GM18502 (cell line): ENCODE measurements around the gene ASXL1.
"Not testable (repeated sequence)": the region's sequence is repeated elsewhere in the genome, so short reads cannot be mapped to it uniquely, and the experiment has no call there.

Experiments
- ATAC-seq: cut with Tn5 transposase; IDR thresholded peaks from one replicate; pipeline ENCODE4 v1.9.1; 2021; ENCODE audit warnings: mild to moderate bottlenecking; ENCODE audit not compliant: unreplicated experiment, poor library complexity

Gene ASXL1

DNA sequence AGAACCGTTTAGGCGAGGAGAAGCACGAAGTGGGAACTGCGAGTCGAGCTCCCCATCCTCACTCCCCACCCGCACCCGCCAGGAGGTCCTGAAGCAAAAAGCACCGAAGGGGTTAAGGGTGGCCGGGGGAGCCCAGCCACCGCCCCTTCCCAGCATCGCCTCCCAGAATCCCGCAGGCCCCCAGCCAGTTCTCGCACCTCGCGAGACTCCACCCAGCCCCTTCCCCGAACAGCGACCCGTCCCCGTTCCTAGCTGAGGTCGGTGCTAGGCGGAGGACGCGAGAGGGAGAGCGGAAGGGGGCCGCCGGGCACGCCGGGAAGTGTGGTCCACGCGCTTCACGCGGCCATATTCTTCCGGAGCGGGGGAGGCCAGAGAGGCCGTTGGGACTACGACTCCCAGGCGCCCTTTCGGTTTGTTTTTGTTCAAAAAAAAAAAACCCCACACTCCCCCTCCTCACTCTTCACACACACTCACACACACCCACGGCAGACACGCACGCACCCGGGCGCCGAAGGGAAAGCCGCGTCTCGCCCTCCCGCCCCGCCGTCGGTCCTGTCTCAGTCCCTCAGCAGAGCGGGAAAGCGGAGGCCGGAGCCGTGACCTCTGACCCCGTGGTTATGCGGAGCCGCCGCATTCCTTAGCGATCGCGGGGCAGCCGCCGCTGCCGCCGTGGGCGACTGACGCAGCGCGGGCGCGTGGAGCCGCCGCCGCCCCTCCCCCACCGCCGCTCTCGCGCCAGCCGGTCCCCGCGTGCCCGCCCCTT lies at the start of gene ASXL1:
Gene ASXL1 (plus strand): TSS at position 463 of the 763 bp plus-strand sequence. CDS start 445 bp downstream, outside the sequence.
- peak; percentile 72 for ATAC-seq

- ATAC-seq = peak; percentile 57
Measured at GRCh38 chr20:32312718-32313424, 45.3 kb upstream of the ASXL1 start.

DNA sequence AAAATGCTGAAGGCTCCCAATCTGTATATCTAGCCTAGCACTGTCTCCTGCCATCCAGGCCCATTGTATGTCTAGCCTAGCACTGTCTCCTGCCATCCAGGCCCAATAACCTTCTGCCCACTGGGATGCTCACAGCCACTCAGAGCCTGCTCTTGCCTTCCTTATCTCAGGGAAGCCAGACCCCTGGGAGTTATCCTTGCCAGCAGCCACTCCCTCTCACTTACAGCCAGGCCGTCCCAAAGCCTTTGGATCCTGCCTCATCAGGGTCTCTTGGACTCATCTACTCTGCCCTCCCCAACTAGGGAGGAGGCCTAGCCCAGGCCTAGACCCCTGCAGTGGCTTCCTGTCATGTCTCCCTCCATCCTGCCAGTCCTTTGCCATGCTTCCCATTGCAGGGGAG lies 43.4 kb upstream of the ASXL1 start:
- ATAC-seq = no peak

GRCh38 chr20:32315399-32315798 lies 42.7 kb upstream of the ASXL1 start:
- ATAC-seq = no peak

DNA sequence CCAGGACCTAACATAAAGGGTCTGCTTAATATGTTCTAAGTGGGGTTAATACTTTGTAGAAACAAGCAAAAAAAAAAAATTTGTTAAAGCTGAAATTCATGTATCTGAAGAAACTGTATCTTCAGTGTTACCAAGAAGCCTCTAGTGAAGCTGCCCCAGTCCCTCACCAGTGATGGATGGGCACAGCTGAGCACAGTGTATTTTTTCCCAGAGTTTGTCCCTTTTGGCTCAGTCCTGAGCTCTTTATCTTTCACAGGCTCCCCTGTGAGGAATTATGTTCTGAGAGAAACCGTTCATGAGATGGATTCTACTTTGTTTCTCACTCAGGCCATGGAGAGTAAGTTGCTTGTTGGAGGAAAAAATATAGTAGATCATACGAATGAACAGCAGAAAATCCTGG lies 42.2 kb upstream of the ASXL1 start:
- no peak for ATAC-seq

DNA sequence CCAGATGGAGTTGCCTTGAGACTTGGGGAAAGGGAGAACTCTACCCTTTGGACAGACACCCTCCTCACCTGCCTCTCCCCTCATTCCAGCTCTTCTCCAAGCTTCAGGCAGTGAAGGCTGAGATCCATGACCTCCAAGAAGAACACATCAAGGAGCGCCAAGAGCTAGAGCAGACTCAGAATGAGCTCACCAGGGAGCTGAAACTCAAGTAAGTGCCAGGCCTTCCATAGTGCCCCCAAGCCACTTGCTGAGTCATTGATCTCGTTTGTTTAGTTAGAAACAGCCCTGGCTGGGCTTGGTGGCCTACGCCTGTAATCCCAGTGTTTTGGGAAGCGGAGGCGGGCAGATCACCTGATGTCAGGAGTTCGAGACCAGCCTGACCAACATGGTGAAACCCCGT lies 41.5 kb upstream of the ASXL1 start:
- ATAC-seq = no peak

GRCh38 chr20:32319100-32319499 lies 39.0 kb upstream of the ASXL1 start:
- no peak for ATAC-seq

GRCh38 chr20:32320305-32320704 lies 37.8 kb upstream of the ASXL1 start:
- ATAC-seq = no peak

- no peak for ATAC-seq
Measured at GRCh38 chr20:32321390-32321789, 36.7 kb upstream of the ASXL1 start.

DNA sequence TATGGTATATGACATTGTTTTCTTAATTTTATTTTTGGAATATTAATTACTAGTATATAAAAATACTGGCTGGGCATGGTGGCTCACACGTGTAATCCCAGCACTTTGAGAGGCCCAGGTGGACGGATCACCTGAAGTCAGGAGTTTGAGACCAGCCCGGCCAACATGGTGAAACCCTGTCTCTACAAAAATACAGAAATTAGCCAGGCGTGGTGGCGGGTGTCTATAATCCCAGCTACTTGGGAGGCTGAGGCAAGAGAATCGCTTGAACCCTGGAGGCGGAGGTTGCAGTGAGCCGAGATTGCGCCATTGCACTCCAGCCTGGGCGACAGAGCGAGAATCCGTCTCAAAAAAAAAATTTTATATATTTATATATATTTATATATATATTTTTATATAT lies 35.9 kb upstream of the ASXL1 start:
- not testable (repeated sequence) for ATAC-seq

DNA sequence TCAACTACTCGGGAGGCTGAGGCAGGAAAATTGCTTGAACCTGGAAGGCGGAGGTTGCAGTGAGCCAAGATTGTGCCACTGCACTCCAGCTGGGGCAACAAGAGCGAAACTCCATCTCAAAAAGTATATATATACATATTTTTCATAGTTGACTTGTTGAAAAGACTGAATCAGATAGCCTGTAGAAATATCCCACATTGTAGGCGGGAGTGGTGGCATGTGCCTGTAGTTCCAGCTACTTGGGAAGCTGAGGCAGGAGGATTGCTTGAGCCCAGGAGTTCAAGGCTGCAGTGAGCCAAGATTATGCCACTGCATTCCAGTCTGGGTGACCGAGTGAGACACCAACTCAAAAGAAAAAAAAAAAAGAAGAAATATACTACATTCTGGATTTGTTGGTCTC lies 34.4 kb upstream of the ASXL1 start:
- not testable (repeated sequence) for ATAC-seq

- ATAC-seq = no peak
Measured at GRCh38 chr20:32325706-32326503, 32.2 kb upstream of the ASXL1 start.

DNA sequence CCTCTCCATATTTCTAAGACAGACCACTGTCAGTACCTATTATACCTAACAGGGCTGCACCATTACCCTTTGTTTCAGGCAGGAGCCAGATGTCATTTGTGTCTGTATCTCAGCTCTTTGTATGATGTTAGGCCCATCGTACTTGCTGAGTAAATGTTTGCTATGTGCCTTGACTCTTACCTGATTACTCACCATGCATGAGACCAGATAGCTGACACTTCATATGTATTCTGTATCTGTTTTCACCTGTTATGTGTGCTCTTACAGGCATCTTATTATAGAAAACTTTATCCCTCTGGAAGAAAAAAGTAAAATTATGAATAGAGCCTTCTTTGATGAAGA lies 31.7 kb upstream of the ASXL1 start:
- ATAC-seq = no peak

- ATAC-seq = no peak
Measured at GRCh38 chr20:32327087-32327681, 30.9 kb upstream of the ASXL1 start.

DNA sequence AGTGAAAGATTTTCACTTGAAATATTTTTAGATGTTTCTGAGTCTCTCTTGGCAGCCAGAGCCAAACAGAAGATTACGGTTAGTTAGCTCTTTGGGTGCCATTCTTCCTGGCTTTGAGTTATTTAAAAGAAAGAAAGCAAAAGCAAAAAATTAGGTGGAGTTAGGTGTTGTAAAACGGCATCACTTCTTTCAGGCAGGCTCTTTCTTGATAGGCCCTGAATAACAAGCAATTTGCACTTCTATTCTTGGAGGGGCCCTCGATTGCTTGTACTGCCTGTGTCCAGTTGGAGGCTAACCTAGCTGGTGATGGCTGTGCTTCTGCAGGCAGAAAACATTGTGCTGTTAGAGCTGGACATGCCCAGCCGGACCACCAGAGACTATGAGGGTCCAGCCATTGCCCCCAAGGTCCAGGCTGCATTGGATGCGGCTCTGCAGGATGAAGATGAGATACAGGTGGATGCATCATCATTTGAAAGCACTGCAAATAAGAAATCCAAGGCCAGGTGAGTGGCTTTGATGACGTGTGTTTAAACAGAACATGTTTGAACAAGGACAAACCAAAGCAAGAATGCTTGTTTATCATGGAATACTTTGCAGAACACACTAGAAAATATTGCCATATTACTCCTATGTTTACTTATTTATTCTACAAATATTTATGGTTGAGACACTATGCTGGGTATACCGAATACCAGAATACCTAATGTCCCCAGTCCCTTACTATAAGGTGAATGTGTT lies 28.1 kb upstream of the ASXL1 start:
- ATAC-seq = no peak

DNA sequence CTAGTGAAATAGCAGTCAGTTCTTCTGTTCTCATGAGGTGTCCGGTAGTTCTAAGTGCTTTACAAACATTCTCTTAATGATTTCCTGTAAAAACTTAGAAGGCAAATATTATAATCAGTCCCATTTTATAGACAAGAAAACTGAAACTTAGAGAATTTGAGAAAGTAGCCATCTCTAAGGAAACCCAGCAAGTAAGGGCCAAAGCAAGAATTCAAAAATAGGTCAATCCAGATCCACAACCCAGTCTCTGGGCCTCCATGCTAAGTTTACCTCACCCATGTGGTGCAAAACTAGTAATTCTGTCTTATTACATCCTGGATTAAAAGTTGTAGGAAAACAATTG lies 27.6 kb upstream of the ASXL1 start:
- no peak for ATAC-seq

- peak; percentile 11 for ATAC-seq
Measured at GRCh38 chr20:32332614-32333013, 25.5 kb upstream of the ASXL1 start.

GRCh38 chr20:32333181-32333987 lies 24.7 kb upstream of the ASXL1 start:
- peak; percentile 72 for ATAC-seq
